ENCODE measurements around the gene PC.

DNA sequence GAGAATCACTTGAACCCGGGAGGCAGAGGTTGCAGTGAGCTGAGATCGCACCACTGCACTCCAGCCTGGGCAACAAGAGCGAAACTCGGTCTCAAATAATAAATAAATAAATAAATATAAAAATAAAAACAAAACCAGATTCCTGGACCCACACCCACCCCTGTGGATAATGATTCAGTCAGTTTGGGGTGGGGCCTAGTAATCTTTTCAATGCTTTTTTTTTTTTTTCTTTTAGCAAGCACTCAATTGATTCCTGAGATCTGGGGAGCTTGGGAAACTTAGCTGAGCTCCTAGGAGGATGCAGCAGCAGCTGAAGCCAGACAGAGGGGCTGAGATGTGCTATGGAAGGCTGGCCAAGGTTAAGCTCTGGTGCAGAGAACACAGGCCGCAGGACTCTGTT lies 4.6 kb upstream of the PC start:
- TF ChIP-seq TAF1 (IDR thresholded peaks at IDR 0.05; ENCODE audit: low read depth): no peak
- no peak for TF ChIP-seq YY1 (IDR thresholded peaks at IDR 0.05; ENCODE audit: low read depth)
- TF ChIP-seq, protein P1, sequence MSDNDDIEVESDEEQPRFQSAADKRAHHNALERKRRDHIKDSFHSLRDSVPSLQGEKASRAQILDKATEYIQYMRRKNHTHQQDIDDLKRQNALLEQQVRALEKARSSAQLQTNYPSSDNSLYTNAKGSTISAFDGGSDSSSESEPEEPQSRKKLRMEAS (IDR thresholded peaks at IDR 0.05): no peak
- TF ChIP-seq EP300 (IDR thresholded peaks at IDR 0.05; ENCODE audit: borderline replicate concordance): no peak
- no peak for TF ChIP-seq EGR1 (IDR thresholded peaks at IDR 0.05)
- no peak for TF ChIP-seq ZBTB7A (IDR thresholded peaks at IDR 0.05; ENCODE audit: low read depth)
- no peak for TF ChIP-seq CEBPB (IDR thresholded peaks at IDR 0.05)

Data from Ishikawa (cell line).